ENCODE measurements around the gene CEACAM7.

The CEACAM7 gene

GRCh38 chr19:41726493-41726892 is 38.4 kb upstream of the CEACAM7 start:
- H3K27ac ChIP-seq (ENCODE audit: low read depth, low read length): no peak overlapping the region
- no peak overlapping the region for H3K9ac ChIP-seq (ENCODE audit: low read length)
- H3F3A ChIP-seq (ENCODE audit: insufficient read depth): no peaks in the 10 kb centered on the region
- no peaks in the 10 kb centered on the region for H3K9me2 ChIP-seq (replicated peaks; ENCODE audit: insufficient read depth, low read length)
- H3K36me3 ChIP-seq (ENCODE audit: low read length): no peaks in the 10 kb centered on the region
- H3K79me2 ChIP-seq (ENCODE audit: insufficient read depth, low read length): no peaks in the 10 kb centered on the region
- no peaks in the 10 kb centered on the region for H4K20me1 ChIP-seq (ENCODE audit: low read depth, low read length)
- TF ChIP-seq EZH2phosphoT487 (conservative IDR thresholded peaks at IDR 0.05; ENCODE audit: low read length): no peak
- no peak for TF ChIP-seq CTCF (IDR thresholded peaks at IDR 0.05; ENCODE audit: insufficient read depth, low read length, poor library complexity, severe bottlenecking)
- H3K4me2 ChIP-seq (ENCODE audit: low read depth, low read length, poor library complexity, severe bottlenecking): no peak overlapping the region
- no peak overlapping the region for H3K4me3 ChIP-seq (ENCODE audit: insufficient read depth, low read length, poor library complexity, severe bottlenecking)
- H3K27me3 ChIP-seq (ENCODE audit: low read length): 0 out of 2 replicates have a peak, but pooled peaks cover 3% of the 10 kb centered on the region
- H2AFZ ChIP-seq (ENCODE audit: low read depth, low read length, severe bottlenecking): no peak overlapping the region
- H3K9me3 ChIP-seq (ENCODE audit: insufficient read depth, low read length): no peaks in the 10 kb centered on the region

GRCh38 chr19:41720103-41720502 is 32.0 kb upstream of the CEACAM7 start:
- Histone ChIP-seq H3K4me3 (ENCODE audit: insufficient read depth, low read length, poor library complexity, severe bottlenecking) (no peak overlapping the region), H3K27ac (ENCODE audit: low read depth, low read length) (no peak overlapping the region), H4K20me1 (ENCODE audit: low read depth, low read length) (no peaks in the 10 kb centered on the region), H3K9ac (ENCODE audit: low read length) (no peak overlapping the region), H2AFZ (ENCODE audit: low read depth, low read length, severe bottlenecking) (no peak overlapping the region), H3K4me2 (ENCODE audit: low read depth, low read length, poor library complexity, severe bottlenecking) (no peak overlapping the region), H3K79me2 (ENCODE audit: insufficient read depth, low read length) (no peaks in the 10 kb centered on the region), H3F3A (ENCODE audit: insufficient read depth) (no peaks in the 10 kb centered on the region), H3K27me3 (ENCODE audit: low read length) (no peaks in the 10 kb centered on the region), H3K9me2 (replicated peaks; ENCODE audit: insufficient read depth, low read length) (no peaks in the 10 kb centered on the region), H3K9me3 (ENCODE audit: insufficient read depth, low read length) (no peaks in the 10 kb centered on the region), H3K36me3 (ENCODE audit: low read length) (no peaks in the 10 kb centered on the region)
- TF ChIP-seq EZH2phosphoT487 (conservative IDR thresholded peaks at IDR 0.05; ENCODE audit: low read length): no peak

- Histone ChIP-seq H2AFZ (ENCODE audit: low read depth, low read length, severe bottlenecking) (no peak overlapping the region), H3K27me3 (ENCODE audit: low read length) (no peaks in the 10 kb centered on the region), H3K4me3 (ENCODE audit: insufficient read depth, low read length, poor library complexity, severe bottlenecking) (no peak overlapping the region), H3K27ac (ENCODE audit: low read depth, low read length) (no peak overlapping the region), H3K9me3 (ENCODE audit: insufficient read depth, low read length) (no peaks in the 10 kb centered on the region), H4K20me1 (ENCODE audit: low read depth, low read length) (no peaks in the 10 kb centered on the region), H3K9me2 (replicated peaks; ENCODE audit: insufficient read depth, low read length) (no peaks in the 10 kb centered on the region), H3K79me2 (ENCODE audit: insufficient read depth, low read length) (no peaks in the 10 kb centered on the region), H3K36me3 (ENCODE audit: low read length) (no peaks in the 10 kb centered on the region), H3K4me2 (ENCODE audit: low read depth, low read length, poor library complexity, severe bottlenecking) (no peak overlapping the region), H3K9ac (ENCODE audit: low read length) (no peak overlapping the region), H3F3A (ENCODE audit: insufficient read depth) (no peaks in the 10 kb centered on the region)
- no peak for TF ChIP-seq EZH2phosphoT487 (conservative IDR thresholded peaks at IDR 0.05; ENCODE audit: low read length)
Measured at GRCh38 chr19:41718761-41719160, 30.7 kb upstream of the CEACAM7 start.

- H3K4me3 ChIP-seq (ENCODE audit: insufficient read depth, low read length, poor library complexity, severe bottlenecking): no peak overlapping the region
- no peaks in the 10 kb centered on the region for H3F3A ChIP-seq (ENCODE audit: insufficient read depth)
- H3K9ac ChIP-seq (ENCODE audit: low read length): no peak overlapping the region
- H3K36me3 ChIP-seq (ENCODE audit: low read length): no peaks in the 10 kb centered on the region
- H3K9me3 ChIP-seq (ENCODE audit: insufficient read depth, low read length): no peaks in the 10 kb centered on the region
- no peak overlapping the region for H2AFZ ChIP-seq (ENCODE audit: low read depth, low read length, severe bottlenecking)
- H3K9me2 ChIP-seq (replicated peaks; ENCODE audit: insufficient read depth, low read length): no peaks in the 10 kb centered on the region
- no peaks in the 10 kb centered on the region for H3K27me3 ChIP-seq (ENCODE audit: low read length)
- no peak overlapping the region for H3K27ac ChIP-seq (ENCODE audit: low read depth, low read length)
- H3K4me2 ChIP-seq (ENCODE audit: low read depth, low read length, poor library complexity, severe bottlenecking): no peak overlapping the region
- no peaks in the 10 kb centered on the region for H4K20me1 ChIP-seq (ENCODE audit: low read depth, low read length)
- no peaks in the 10 kb centered on the region for H3K79me2 ChIP-seq (ENCODE audit: insufficient read depth, low read length)
- TF ChIP-seq EZH2phosphoT487 (conservative IDR thresholded peaks at IDR 0.05; ENCODE audit: low read length) (no peak), CTCF (IDR thresholded peaks at IDR 0.05; ENCODE audit: insufficient read depth, low read length, poor library complexity, severe bottlenecking) (no peak)
Measured at GRCh38 chr19:41714598-41714997, 26.5 kb upstream of the CEACAM7 start.

Measured in SU-DHL-6 (cell line).